Psoas muscle (tissue), 8 donors: ENCODE results near the gene SOHLH1. TPM values are rescaled to one million over a fixed set of nuclear protein-coding genes. Genes with fewer than 3 reads are reported as not detected.

ENCODE experiments used
- ATAC-seq, 4 donors: fragments of 200-7000 bp; cut with Tn5 transposase; one replicate each; pipeline ENCODE4 v1.9.1; 2020; ENCODE audit warnings: moderate library complexity in 3 of 4, mild to moderate bottlenecking in 2 of 4
- DNase-seq, 2 donors: peaks; one replicate each; pipeline ENCODE4 v3.0.0-alpha.2; 2020
- H3K27ac ChIP-seq: fragments of 200-600 bp; one replicate; pipeline ENCODE4 v1.8.0; 2022
- H3K27me3 ChIP-seq, 3 donors: fragments of 200-600 bp in 1 of 3; one replicate each; pipeline versions ENCODE4 v1.6.1 to v1.8.0; 2013 to 2022; ENCODE audit warnings: low read length in 2 of 3, mild to moderate bottlenecking in 2 of 3, moderate library complexity in 1 of 3; ENCODE audit not compliant: insufficient read depth in 3 of 3
- H3K36me3 ChIP-seq, 2 donors: fragments of 200-600 bp in 1 of 2; one replicate each; pipeline versions ENCODE4 v1.6.1 to v1.8.0; 2013 to 2022; ENCODE audit warnings: low read depth in 1 of 2, mild to moderate bottlenecking in 1 of 2, moderate library complexity in 1 of 2; ENCODE audit not compliant: insufficient read depth in 1 of 2
- H3K4me1 ChIP-seq: fragments of 200-600 bp; one replicate; pipeline ENCODE4 v1.8.0; 2022
- H3K4me3 ChIP-seq: fragments of 200-600 bp; one replicate; pipeline ENCODE4 v1.8.0; 2022; ENCODE audit warnings: mild to moderate bottlenecking
- H3K9me3 ChIP-seq: fragments of 200-600 bp; one replicate; pipeline ENCODE4 v1.8.0; 2022
- CTCF ChIP-seq: fragments of 200-600 bp; IDR thresholded peaks from one replicate; pipeline ENCODE4 v1.8.0; 2022; ENCODE audit warnings: antibody characterized with exemption
- WGBS, 3 donors: extraction: QIAGEN DNeasy Blood & Tissue Kit; methylation state at CpG; one replicate each; pipeline versions ENCODE4 v1.1.6 to v1.1.7; 2013; 5-methylcytosine and 5-hydroxymethylcytosine counted together
- intact Hi-C, 2 donors: fragments of 100-400 bp; cut with DNase I; formaldehyde crosslinking; loops; one replicate each; pipeline versions ENCODE4 v1.11.0 to v1.14.2; 2022
- polyA plus RNA-seq, 3 donors: library from polyadenylated mRNA; stranded (reverse); fragments of 200-250 nt; gene quantifications; one replicate each; pipeline ENCODE4 v1.2.3, GENCODE V29; 2013
- total RNA-seq, 4 donors: library from RNA; stranded (reverse); fragmentation: NEBNext Ultra II Directional in 2 of 4; extraction: Animal tissue kit (Norgen Biotek cat#: 25700) in 2 of 4; gene quantifications; one replicate each; pipeline versions ENCODE4 v1.2.1 to v1.2.4, GENCODE V29; 2021 to 2023
- donor health status: healthy with polysubstance abuse.
- donor health status: DM: no; HTN: no; CAD: no; lungs with moderate emphysema.
- donor health status: Bipolar disorder and iron deficiency.
- donor health status: healthy.
- donor health status: DM: yes; HTN: yes; CAD: no.
- donor health status: DM: no; HTN: no; CAD: no.
- donor health status: DM: no; HTN: no; CAD: no.
- donor health status: DM: yes; HTN: yes; CAD: no.

The SOHLH1 gene
- total and polyA plus RNA-seq, 7 donors, result not detected

- intact Hi-C loops, result no loop called here
- WGBS, 3 donors, result 64 to 81% (median 66%) methylated on average over 16 to 18 of the region's 18 CpGs
- Histone ChIP-seq H3K4me3 (no peak overlapping the region), H3K27me3 (peaks cover 0 to 4% (median 0%) of the 10 kb centered on the region in 3 donors), H3K27ac (no peak overlapping the region), H3K36me3 (no peaks in the 10 kb centered on the region), H3K9me3 (no peaks in the 10 kb centered on the region), H3K4me1 (no peaks in the 10 kb centered on the region)
- DNase-seq (no peak), ATAC-seq (no peak)
- TF ChIP-seq CTCF, result no peak
These were observed 4.9 kb downstream of the SOHLH1 start for GRCh38 chr9:135694414-135694813.

- TF ChIP-seq CTCF, result no peak
- Histone ChIP-seq H3K27ac (no peak overlapping the region), H3K4me3 (no peak overlapping the region), H3K36me3 (no peaks in the 10 kb centered on the region), H3K9me3 (no peaks in the 10 kb centered on the region), H3K4me1 (no peaks in the 10 kb centered on the region), H3K27me3 (peaks cover 0 to 4% (median 0%) of the 10 kb centered on the region in 3 donors)
- no peak for DNase-seq
- intact Hi-C loops, result no loop called here
- ATAC-seq, result no peak
- WGBS, 3 donors, result 83 to 89% (median 84%) methylated on average over 11 of the region's 11 CpGs
These were observed 5.5 kb downstream of the SOHLH1 start for GRCh38 chr9:135693771-135694170.

- WGBS, 3 donors, result 75 to 77% (median 75%) methylated on average over 15 to 16 of the region's 16 CpGs
- no peaks in the 10 kb centered on the region for H3K36me3 ChIP-seq
- no peak overlapping the region for H3K27ac ChIP-seq
- intact Hi-C loops, result no loop called here
- no peaks in the 10 kb centered on the region for H3K9me3 ChIP-seq
- H3K27me3 ChIP-seq, result peaks cover 0 to 4% (median 0%) of the 10 kb centered on the region in 3 donors
- no peak for DNase-seq
- no peaks in the 10 kb centered on the region for H3K4me1 ChIP-seq
- no peak for TF ChIP-seq CTCF
- ATAC-seq, result no peak
- no peak overlapping the region for H3K4me3 ChIP-seq
These were observed 6.0 kb downstream of the SOHLH1 start for GRCh38 chr9:135693265-135693664.

GRCh38 chr9:135692410-135692809 lies 6.9 kb downstream of the SOHLH1 start:
- Histone ChIP-seq H3K27ac (no peak overlapping the region), H3K4me1 (no peaks in the 10 kb centered on the region), H3K9me3 (no peaks in the 10 kb centered on the region), H3K4me3 (no peak overlapping the region), H3K27me3 (peaks cover 0 to 2% (median 0%) of the 10 kb centered on the region in 3 donors), H3K36me3 (no peaks in the 10 kb centered on the region)
- WGBS, 3 donors, result 70 to 78% (median 71%) methylated on average over 11 of the region's 11 CpGs
- ATAC-seq (no peak), DNase-seq (no peak)
- intact Hi-C loops, result no loop called here
- no peak for TF ChIP-seq CTCF

- no peaks in the 10 kb centered on the region for H3K36me3 ChIP-seq
- WGBS, 3 donors, result 81 to 91% (median 86%) methylated on average over 18 to 19 of the region's 19 CpGs
- no peak overlapping the region for H3K27ac ChIP-seq
- ATAC-seq, result no peak
- no peaks in the 10 kb centered on the region for H3K9me3 ChIP-seq
- TF ChIP-seq CTCF, result no peak
- no peak overlapping the region for H3K4me3 ChIP-seq
- H3K27me3 ChIP-seq, result peaks cover 0 to 4% (median 0%) of the 10 kb centered on the region in 3 donors
- no peaks in the 10 kb centered on the region for H3K4me1 ChIP-seq
- intact Hi-C loops, result no loop called here
- DNase-seq, result no peak
These were observed 8.3 kb downstream of the SOHLH1 start for GRCh38 chr9:135690836-135691570.
